ENCODE measurements around the gene CDHR2.
"Not testable (repeated sequence)": the region's sequence is repeated elsewhere in the genome, so short reads cannot be mapped to it uniquely, and the experiment has no call there.

The CDHR2 gene

GRCh38 chr5:176597417-176598389 lies 48.6 kb downstream of the CDHR2 start:
- ATAC-seq, result no peak

DNA sequence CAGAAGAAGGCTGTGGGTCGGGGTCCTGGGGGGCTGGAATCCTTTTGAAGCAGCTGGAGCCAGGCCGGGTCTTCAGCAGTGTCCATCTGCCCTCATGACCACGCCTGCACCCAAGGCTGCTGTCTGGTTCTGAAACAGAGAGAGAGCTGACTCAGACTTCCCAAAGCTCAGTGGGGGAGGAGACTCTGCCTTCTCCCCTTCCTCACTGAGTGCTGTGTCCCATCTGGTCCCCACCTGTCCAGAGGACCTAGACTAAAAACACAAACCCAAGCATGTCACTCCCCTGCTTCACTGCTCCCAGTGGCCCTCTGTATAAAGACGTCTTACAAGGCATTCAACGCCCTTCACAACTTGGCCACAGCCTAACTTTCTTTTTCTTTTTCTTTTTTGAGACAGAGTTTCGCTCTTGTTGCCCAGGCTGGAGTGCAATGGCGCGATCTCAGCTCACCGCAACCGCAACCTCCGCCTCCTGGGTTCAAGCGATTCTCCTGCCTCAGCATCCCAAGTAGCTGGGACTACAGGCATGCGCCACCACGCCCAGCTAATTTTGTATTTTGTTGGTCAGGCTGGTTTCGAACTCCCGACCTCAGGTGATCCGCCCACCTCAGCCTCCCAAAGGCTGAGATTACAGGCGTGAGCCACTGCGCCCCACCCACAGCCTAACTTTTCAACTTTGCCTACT lies 50.7 kb downstream of the CDHR2 start:
- not testable (repeated sequence) for ATAC-seq

GRCh38 chr5:176601901-176602482 lies 52.9 kb downstream of the CDHR2 start:
- no peak for ATAC-seq

DNA sequence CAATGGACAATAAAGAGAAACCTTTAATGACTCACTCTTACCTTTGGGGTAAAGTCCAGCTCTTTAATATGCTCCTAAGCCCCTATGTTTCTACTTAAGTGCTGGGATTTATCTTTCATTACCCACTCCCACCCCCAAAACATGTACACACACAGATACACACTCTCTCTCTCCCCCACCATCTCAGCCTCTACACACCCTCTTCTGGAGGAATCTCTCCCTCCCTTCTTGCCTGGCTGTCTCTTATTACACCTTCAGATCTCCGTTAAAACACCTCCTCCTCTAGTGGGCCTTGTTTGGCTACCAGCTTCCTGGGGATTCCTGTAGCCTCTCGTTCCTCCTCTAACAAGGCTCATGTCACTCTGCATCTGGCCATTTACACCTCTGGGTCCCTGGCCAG lies 53.9 kb downstream of the CDHR2 start:
- no peak for ATAC-seq

DNA sequence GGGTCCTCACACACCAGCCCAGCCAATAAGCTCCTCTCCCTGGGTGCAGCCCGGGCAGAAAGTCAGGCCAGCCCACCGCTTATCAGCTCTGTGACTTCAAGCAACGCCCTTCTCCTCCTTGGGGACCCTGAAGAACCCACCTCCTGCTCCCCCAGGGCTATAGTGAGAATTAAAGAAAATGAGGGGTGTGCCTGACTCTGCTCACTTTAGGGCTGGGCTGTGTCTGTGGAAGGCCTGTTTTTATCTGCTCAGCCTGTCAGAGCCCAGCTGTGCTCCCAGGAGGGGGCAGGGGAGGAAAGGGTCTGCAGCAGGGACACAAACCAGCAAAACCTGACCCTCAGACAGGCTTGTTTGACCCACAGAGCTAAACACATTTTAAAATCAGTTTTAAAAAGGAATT lies 56.9 kb downstream of the CDHR2 start:
- ATAC-seq, result no peak

- ATAC-seq, result no peak
Measured at GRCh38 chr5:176606875-176607274, 57.7 kb downstream of the CDHR2 start.

GRCh38 chr5:176608142-176608705 lies 59.1 kb downstream of the CDHR2 start:
- no peak for ATAC-seq

DNA sequence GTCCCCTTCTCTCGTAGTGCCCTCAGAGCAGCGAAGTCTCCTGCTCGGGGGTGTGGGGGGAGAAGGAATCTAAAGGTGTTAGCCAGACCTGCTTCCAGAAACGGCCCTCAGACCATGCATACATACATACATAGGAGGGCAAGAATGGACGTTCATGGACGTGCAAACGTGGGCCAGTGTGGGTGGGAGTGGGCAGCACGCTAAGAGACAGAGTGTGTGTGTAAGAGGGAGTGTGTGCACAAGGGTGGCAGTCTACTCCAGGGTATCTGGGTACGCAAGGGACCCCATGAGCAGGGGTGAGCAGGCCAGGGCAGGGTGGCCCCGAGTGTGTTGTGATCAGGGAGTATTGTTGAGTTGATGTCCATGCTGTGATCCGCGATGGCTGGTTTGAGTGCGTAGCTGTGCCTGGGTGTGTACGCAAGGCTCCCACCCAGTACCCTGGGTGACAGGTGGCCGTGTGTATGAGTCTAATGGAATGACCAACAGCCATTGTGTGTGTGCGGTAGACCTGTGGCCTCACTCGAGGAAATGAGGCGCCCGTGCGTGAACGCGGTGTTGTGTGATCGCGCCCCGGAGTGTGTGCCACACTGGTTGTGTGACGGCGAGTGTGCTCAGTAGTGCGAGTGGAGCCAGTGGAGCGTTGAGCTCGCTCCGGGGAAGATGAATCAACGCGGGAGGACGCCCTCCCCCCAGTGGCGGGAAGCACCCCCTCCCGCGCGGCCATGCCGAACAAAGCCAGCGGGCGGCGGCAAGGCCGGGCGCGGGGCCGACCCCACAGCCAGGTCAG lies 60.0 kb downstream of the CDHR2 start:
- peak; percentile 7 to 18 for ATAC-seq

DNA sequence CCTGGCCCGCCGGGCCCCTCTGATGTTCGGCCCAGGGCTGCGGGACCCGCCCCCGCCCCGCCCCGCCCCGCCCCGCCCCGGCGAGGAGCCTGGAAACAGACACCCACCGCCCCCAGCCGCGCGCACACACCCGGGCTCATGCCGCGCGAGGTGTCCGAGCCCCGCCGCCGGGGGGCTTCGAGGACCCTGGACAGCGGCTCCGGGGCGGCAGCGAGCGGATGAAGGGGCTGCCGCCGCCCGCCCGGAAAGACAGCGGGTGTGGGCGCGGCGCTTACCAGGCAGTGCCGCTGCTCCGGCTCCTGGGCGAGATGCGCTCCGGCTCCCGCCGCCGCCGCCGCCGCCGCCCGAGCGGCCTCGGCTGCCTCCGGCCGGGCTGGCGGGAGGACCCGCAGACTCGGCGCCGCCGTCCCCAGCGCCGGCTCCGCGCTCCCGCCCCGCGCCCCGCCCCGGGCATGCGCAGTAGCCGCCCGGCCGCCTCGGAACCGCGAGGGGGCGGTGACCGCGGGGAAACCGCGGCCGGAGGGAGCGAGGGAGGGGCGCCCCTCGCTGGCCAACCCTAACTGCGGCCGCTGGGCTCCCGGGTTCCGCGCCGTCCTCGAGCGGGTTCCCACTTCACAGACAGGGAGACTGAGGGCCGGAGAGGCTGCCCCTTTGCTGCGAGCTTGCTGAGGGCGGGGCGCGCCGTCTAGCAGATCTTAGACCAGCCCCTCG lies 60.7 kb downstream of the CDHR2 start, which contains the start of gene GPRIN1:
Gene GPRIN1 (minus strand): TSS at position 433 of the 711 bp plus-strand sequence. CDS start 10,322 bp downstream, outside the sequence.
- peak; percentile 71 to 74 for ATAC-seq

DNA sequence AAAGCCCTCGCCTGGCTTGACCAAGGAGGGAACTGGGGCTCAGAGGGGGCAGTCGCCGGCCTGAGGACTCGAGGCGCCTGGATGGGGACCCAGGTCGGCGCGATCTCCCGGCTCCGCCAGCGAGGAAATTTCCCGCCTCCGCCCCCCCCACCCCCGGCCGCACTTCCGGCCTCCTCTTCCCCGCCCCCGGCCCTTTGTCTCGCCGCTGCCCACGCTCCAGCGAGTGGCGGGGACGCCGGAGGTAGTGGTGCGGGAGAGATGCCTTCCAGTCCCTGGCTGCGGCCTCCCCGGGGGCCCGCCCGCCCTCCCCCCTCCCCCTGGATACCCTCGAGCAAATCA lies 61.3 kb downstream of the CDHR2 start:
- no peak for ATAC-seq

GRCh38 chr5:176611435-176611834 lies 62.3 kb downstream of the CDHR2 start:
- ATAC-seq, result no peak

GRCh38 chr5:176612008-176612407 lies 62.9 kb downstream of the CDHR2 start:
- no peak for ATAC-seq

- no peak for ATAC-seq
Measured at GRCh38 chr5:176612855-176613254, 63.7 kb downstream of the CDHR2 start.

- no peak for ATAC-seq
Measured at GRCh38 chr5:176614805-176615478, 65.8 kb downstream of the CDHR2 start.

GRCh38 chr5:176616511-176616910 lies 67.4 kb downstream of the CDHR2 start:
- no peak for ATAC-seq

DNA sequence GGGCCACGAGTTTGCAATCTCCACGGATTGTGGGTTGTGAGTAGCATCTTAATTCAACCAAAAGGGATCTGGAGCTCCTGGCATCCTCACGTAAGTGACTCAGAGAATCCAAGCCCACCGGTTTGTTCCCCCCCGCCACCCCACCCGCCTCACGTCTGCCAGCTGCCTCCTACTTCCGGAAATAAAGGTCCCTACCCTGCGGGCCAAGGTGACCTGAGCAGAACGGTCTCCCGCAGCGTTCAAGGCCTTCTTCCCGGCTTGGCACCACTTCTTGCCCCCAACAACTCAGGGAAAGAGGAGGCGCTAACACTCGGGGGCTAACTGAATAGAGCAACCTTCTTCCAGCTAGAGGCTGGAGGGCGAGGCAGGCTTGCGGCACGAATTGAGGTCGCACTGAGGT lies 69.6 kb downstream of the CDHR2 start:
- no peak for ATAC-seq

DNA sequence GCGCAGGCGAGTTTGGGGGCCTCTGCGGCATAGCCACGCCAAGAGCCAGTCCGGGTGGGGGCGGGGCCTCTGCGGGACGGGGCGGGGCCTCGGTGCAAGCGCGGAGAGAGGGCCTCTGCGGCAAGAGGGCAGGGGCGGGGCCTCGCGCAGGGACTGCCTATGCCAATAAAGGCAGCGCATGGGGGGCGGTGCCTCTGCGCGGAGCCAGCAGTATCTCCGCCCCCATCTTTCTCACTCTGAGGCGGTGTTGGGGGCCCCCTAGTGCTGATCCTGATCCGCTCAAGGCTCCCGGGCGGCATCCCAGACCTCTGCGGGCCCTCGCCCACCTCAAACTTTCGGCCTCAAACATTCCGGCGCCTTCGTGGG lies 70.0 kb downstream of the CDHR2 start:
- peak; percentile 93 to 95 for ATAC-seq

DNA sequence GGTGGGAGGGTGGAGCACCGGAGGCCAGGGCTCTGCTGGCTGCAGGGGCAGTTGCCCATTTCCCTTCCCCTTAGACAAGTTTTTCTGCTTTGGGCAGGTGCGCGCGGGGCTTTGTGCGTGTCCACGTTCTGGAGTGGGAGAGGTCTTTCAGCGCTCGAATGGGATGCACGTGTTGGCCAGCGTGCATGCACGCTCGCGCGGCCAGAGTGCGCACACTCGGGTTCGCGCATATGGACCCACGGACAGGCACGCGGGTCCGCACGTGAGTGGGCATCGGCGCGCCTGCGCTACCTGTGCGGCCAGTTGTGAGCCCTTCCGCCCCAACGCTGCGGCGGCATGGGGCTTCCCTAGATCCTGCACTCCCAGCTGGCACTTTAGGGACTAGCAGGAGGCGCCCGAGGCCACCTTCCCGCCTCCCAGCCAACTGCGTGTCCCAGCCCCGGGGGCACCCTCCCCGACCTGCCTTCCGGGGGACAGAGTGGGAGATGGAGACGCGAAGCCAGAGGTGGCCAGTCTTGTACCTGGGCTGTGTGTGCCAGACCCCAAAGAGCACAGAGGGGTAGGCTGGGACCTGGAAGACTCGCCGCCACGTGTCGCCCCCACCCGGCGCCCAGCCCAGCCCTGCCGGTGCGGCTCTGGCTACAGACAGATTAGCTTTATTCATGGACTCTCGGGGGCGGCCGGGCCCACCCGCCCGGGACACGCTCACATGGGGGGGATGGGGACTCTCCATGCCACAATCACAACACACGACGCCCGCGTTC lies 70.6 kb downstream of the CDHR2 start:
- no peak for ATAC-seq

GRCh38 chr5:176620333-176620981 lies 71.3 kb downstream of the CDHR2 start:
- ATAC-seq, result no peak

GRCh38 chr5:176621661-176622079 lies 72.5 kb downstream of the CDHR2 start:
- ATAC-seq, result no peak
